ENCODE results near the gene LRIT1.
A peak's percentile ranks its signal among the peaks of the same experiment; 100 is the strongest.
"Not testable (repeated sequence)": the region's sequence is repeated elsewhere in the genome, so short reads cannot be mapped to it uniquely, and the experiment has no call there.

LRIT1 gene, protein sequence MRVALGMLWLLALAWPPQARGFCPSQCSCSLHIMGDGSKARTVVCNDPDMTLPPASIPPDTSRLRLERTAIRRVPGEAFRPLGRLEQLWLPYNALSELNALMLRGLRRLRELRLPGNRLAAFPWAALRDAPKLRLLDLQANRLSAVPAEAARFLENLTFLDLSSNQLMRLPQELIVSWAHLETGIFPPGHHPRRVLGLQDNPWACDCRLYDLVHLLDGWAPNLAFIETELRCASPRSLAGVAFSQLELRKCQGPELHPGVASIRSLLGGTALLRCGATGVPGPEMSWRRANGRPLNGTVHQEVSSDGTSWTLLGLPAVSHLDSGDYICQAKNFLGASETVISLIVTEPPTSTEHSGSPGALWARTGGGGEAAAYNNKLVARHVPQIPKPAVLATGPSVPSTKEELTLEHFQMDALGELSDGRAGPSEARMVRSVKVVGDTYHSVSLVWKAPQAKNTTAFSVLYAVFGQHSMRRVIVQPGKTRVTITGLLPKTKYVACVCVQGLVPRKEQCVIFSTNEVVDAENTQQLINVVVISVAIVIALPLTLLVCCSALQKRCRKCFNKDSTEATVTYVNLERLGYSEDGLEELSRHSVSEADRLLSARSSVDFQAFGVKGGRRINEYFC

DNA sequence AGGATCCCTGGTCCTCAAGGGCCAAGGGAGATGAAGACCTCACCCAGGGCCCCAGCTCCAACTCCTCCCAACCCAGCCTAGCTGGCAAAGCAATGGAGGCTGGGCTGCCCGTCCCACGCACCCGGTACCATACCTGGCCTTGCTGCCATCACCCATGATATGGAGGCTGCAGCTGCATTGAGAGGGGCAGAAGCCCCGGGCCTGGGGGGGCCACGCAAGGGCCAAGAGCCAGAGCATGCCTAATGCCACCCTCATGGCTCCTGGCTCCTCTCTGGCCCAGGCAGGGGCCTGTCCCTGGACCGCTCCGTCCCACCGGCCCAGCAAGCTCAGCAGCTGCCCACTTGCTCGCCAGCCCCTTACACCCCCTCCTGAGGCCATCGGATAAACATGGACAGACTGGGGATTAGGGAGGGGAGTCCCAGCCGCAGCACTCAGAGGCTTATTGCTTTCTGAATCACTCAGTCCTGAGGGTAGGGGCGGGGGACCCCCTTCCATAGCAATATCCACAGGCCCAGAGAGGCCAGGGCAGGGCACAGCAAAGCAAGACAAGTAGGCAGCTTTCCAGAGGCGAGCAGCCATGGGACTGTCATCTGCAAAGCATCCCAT is at the start of gene LRIT1:
Gene LRIT1 (minus strand): TSS at position 362 of the 606 bp plus-strand sequence. CDS start 107 bp downstream, at position 255.
- DNase-seq = no peak

DNA sequence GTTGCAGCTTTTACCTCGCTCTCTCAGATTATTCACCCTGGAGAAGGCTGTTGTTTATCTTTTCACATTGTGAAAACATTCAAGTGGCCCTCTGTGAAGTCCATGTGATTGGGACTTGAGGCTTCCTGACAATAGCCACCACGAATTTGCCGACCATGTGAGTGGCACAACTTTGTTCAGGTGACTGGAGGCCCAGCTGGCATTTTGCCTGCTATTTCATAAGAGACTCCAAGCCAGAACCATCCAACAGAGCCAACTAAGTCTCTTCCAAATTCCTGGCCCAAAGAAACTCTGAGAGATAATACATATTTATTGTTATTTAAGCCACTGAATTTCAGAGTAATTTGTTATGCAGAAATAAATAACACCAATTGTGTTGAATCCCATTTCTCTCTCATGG is 48.9 kb upstream of the LRIT1 start:
- DNase-seq = no peak

DNA sequence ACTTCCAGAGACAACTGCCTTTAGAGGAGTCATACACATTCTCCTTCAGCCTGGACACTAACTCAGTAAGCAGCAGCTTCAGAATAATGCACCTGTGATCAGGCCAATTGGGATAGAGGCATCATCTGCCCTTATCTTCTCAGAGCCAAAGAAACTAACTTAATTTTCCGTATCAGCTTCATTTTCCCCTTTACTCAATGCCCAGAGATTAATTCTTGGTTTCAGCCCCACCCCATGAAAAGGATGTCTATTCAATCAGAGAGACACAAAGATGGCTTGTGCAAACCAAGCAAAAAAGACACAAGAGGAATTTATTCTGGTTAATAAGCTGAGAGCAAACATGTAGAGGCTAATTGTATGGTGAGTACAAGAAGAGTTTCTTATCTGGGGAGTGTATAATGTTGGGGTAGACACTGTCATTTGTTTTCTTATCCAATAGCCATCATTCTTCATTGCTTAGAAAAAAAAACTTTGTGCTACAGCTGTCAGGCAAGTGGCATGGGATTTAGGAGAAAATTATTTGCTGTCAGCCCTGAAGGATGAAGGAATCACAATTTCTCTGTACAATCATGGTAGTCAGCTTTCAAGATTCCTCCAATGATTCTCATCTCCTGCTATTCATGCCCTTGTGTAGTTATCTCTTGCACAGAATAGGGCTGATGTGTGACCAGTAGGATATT is 48.3 kb upstream of the LRIT1 start:
- DNase-seq = no peak

DNA sequence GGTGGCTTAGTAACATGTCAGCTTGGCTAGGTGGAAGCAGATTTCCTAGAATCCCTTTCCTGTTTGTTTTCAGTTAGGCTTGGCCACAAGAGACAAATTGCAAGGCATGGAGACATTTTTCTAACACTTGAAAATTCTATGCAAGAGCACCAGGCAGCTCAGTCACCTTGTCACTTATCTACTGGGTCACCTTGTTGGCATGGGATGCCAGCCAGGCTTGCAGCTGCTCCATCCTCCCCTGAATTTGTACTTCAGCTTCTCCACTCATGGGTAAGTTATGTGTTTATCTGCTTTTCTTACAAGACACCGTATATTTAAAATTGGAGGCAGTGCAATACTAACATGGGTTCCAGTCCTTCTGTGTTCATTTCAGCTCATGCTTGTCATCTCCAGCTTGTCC is 46.8 kb upstream of the LRIT1 start:
- no peak for DNase-seq

DNA sequence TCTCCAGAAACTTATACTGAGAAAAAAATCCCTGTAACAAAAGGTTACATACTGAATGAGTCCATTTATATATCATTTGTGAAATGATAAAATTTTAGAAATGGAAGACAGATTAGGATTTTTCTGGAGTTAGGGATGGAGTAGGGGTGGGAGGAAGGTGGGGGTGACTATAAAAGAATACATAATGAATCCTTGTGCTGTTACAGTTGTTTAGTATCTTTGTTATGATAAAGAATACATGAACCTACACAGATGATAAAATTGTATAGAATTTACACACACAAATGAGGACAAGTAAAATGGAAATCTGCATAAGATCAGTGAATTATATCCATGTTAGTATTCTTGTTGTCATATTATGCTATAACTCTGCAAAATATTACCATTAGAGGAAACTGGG is 45.3 kb upstream of the LRIT1 start:
- DNase-seq = no peak

DNA sequence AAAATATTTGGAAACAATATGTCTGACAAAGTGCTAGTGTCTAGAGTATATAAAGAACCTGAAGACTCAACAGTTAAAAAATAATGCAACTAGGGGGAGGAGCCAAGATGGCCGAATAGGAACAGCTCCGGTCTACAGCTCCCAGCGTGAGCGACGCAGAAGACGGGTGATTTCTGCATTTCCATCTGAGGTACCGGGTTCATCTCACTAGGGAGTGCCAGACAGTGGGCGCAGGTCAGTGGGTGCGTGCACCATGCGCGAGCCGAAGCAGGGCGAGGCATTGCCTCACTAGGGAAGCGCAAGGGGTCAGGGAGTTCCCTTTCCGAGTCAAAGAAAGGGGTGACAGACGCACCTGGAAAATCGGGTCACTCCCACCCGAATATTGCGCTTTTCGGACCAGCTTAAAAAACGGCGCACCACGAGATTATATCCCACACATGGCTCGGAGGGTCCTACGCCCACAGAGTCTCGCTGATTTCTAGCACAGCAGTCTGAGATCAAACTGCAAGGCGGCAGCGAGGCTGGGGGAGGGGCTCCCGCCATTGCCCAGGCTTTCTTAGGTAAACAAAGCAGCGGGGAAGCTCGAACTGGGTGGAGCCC is 38.6 kb upstream of the LRIT1 start:
- DNase-seq = not testable (repeated sequence)

DNA sequence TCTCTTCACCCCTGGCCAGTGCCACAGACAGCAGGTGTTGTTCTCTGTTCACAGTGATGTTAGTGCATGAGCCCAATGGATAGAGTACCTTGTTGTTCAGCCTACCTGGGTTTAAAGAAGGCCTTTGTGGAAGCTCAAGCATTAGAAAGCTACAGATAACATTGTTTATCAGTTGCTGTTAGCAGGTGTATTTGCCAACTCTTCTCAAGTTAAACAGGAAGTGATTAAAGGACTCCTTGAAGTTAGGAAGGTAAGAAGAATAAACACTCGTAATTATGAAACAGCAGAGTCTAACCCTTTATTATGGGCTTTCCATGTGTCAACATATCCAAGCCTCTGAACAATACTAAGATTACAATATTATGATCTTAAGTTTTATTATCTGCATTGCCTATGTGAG is 29.4 kb upstream of the LRIT1 start:
- DNase-seq = no peak

DNA sequence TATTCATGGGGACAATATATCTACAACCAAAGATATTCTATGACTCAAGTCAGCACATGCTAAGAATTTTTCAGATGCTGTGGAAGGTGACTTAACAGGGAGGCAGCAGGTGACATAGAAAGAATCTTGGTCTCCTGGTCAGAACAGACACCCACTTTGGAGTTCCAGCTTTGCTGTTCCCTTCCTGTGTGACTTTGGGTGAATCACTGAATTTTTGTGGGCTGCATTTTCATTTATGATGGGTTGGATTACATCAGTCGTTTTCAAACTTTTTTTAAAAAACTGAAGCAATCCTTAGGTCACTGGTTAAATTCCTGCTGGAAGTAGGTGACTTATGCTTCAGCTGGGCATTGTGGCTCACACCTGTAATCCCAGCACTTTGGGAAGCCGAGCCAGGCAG is 28.4 kb upstream of the LRIT1 start:
- DNase-seq = no peak

DNA sequence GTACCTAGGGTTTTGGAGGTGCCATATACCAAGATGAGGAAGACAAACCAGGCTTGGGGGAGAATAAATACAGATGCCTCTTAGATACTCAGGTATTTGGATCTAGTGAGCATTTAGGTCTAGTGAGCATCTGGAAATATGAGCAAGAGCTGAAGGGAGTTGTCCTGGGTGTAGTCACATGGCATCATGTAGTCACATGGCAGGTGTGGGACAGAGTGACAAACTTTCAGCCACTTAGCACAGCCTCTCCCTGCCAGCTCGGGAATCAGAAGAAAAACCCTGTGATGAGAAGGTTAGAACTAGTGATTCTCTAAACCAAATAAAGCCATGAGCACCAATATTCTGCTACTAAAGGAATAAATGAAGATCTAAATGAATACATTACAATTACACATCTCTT is 27.8 kb upstream of the LRIT1 start:
- DNase-seq = no peak

DNA sequence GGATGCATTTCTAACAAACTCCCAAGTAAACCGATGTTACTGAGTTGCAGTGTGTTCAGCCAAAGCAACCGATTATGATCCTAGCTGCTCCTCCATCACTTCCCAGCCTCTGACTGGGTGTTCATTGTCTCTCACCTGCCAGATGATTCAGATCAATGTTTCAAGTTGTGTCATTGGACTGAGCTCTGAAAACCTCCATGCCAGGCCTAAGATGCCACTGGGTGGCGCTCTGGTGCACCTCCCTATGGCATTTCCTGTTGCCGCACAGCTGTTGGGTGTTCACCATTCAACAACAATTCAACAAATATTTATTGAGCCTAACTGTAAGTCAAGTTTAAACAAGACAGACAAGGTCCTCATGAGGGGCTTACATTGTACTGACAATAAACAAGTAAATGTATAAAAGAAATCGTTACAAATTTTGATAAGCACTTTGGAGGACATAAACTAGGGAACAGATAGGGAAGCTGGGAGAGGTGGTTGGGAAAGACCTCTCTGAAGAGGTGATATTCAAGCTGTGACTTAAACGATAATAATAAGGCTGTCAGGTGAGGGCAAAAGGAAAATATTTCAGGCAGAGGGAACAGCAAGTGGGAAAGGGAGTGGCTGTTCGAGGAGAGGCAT is 26.3 kb upstream of the LRIT1 start:
- peak; percentile 47 to 53 for DNase-seq

DNA sequence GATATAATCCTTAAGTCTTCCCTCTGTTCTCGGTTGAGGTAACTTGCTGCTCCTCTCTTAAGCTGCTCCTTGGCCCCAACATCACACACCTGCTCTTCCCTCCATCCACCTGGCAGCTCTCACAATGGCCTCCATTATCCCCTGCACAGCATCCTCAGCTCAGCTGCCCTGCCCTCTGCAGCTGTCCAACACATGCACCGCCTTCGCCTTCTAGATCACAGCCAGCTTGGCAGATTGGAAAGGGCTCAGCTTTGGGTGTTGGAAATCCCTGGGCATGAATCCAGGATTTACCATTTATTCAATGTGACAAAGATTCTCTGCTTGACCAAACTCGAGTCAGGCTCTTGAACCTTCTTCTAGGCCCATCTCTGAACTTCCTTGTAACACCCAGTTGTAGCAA is 24.1 kb upstream of the LRIT1 start:
- DNase-seq = no peak

DNA sequence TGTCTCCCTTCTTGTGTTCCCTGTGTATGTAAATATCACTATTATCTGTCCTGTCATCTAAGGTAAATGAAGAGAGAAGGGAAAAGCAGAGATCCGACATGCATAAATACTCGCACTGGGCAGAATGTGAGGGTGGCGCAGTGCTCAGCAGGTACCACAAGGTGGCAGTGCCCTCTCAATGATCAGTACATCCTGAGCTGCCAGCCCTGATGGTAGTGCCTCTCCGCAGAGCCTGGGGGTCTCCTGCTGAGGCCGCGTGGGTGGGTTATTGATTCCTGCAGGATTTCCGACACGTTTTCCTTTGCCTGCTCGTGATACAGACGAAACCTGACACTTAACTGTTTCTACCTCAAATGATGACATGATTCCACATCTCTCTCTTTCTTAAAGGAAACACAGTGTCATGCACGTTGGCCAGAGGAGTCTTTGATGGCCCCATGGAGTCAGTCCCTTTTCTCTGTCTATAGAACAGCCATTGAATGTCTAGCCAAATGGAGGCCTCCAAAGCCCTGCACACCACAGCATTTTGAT is 23.3 kb upstream of the LRIT1 start:
- DNase-seq = peak; percentile 65 to 67

DNA sequence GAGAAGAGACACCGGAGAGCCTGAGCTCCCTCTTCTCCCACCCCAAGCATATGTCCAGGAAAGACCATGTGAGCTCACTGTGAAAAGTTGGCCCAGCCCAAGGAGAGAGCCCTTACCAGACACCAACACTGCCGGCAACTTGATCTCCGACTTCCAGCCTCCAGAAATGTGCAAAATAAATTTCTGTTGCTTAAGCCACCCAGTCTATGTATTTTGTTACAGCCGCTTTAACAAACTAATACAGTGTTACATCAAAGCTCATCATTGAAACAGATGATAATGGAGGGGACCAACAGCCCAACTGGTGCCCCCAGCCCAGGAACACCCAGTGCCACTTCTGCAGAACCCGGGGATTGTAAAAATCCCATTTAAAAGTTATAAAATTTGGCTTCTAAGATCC is 22.4 kb upstream of the LRIT1 start:
- no peak for DNase-seq

DNA sequence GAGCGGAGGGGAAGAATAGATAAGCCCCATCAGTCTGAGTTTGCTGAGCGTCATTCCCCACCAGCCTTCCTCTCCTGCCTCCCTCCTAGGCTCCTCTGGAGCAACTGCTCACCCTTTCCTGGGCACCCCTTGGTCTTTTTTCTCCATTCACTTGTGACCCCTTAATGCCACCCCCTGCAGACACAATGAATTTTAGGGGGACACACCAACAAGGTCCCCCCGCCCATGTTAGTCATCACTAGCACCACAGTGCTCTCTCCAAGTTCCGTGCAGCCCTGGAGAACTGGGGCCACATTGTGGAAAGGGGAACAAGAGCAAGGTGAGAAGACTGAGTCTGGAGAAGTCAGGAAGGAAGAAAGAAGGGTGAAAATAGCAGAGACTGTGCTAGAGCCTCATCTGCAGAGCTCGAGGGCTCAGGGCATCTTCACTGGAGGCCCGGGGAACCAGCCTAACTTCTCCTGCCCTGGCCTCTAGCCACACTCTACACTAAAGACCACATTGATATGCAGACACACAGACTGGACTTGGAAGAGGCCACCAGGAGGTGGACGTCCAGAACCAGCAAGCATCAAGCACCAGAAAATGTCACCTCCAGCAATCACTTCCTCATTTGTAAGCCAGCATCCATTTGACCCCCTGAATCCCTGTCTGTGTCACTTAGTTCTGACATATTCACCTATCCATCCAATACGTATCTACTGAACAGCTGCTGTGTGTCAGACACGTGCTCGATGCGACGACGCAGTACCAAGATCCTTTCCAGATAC is 21.0 kb upstream of the LRIT1 start:
- DNase-seq = no peak

DNA sequence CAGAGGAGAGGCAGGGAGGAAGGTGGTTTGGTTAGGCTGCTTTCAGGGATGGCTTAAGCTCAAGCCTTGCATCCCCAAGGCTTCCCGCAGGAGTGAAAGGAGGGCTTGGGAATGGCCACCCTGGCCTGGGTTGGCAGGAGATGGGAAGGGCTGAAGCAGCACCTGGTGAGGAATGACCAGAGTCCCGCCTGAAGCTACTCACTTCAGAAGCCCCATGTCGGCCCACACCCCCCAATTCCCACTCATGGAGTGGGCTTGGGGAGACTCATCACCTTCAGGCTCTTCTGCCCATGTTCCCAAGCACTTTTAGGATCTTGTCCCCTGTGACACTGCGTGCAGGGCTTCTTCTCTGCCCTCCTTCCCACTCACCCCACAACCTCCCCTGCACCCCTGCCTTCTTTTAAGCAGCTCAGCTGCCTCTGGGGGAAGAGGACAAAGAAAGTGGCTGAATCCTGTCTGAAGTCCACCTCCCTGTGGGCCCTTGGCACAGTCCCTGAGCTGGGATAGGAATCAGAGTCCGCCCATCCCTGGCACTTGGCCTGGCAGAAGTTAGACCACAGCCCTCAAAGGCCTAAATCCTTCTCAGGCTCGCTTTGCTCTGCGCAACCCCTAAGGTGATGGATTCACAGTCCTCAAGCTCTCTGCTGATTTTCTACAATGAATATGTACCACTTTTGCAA is 20.0 kb upstream of the LRIT1 start:
- no peak for DNase-seq

DNA sequence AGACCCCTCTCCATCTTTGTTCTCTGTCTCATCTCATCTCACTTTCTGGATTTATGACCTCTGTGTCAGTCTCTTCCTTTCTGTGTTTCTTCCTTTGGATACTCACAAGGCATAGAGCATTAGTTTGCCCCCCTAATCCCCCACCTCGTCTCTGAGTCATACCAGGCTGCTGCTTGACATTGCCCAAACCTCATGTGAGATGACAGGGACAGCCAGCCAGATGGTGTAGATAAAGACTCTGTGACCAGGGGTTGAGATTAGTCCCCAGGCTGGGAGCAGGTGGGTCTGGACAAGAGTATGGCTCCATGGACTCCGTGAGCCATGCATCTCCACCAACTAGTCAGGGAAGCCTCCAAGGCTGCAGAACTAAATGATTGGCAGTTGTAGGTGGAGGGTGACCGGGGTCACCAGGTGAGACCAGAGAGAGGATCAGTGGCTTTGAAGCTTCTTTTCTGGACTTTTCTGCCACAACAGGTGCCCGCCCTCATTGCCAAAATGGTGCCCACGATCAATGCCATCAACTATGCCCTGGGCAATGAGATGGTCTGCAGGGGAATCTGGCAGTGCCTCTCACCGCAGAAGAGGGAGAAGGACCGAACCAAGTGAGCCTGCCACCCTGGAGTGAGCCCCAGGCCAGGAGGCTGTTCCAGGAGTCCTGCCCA is 16.8 kb upstream of the LRIT1 start:
- no peak for DNase-seq

DNA sequence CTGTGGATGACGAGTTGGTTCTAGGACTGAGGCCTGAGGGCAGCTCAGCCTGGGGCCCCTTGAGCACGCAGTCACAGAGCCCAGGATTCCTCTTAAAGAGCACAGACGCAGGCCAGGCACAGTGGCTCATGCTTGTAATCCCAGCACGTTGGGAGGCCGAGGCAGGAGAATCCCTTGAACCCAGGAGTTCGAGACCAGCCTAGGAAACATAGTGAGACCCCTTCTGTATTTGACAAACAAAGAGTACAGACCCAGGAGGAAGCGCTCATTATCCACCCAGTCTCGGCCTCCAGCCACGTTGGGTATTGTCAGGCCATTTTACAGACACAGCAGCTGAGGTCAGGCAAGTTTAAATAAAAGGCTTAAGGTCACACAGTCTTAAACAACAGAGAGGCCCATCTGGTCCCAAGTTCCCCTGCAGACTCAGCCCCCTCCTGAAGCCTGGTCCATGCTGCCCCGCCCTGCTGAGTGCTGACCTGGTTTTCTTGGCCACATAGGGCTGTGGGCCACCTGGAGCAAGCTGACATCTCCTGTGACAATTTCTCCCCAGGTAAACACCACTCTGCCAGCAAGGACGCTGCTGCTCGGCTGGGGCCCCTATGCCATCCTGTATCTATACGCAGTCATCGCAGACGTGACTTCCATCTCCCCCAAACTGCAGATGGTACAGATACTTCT is 16.1 kb upstream of the LRIT1 start:
- DNase-seq = no peak

DNA sequence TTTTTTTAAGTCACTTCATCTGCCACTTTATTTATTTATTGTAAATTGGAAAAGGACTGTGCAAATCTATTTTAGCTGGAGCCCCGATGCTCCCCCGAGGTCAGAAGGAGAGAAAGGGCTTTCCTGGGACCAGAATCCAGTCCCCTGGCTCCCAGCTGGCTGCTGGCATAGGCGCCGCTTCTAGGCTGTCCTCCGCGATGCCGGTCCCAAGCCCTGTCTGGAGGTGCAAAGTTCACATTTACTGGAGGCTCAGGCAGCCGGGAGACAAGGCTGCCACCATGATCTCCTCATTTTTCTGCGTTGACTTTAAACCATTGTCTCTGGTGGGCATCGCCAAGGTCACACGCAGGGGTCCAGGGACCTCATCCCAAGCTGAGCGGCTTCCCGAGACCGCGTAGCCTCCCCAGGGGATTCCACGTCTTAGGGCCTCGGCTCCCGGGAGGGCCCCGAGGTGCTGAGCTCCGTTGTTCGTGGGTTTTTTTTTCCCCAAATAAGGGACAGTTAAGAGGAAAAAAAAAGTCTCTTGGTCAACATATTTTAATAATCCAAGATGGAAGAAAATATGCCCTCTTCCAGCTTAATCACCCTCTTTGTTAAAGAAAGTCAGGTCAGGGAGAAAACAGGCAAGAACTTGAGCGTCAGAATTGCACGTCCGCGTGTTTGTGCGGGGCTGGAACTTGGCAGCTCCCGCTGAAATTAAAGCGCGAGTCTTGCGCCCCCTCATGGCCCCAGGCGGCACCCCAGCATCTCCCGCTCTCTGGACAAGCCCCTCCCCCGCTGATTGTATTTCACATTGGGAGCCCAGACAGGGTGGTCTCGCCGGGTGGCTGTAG is 15.4 kb upstream of the LRIT1 start:
- DNase-seq = peak in 1 of 2 donors; percentile 14

Measured in CD4-positive, alpha-beta T cell treated with Interleukin-4 for 1 hour (primary cell).